ENCODE results near the gene ZGPAT.
"Not testable (repeated sequence)": the region's sequence is repeated elsewhere in the genome, so short reads cannot be mapped to it uniquely, and the experiment has no call there.

Gene ZGPAT

DNA sequence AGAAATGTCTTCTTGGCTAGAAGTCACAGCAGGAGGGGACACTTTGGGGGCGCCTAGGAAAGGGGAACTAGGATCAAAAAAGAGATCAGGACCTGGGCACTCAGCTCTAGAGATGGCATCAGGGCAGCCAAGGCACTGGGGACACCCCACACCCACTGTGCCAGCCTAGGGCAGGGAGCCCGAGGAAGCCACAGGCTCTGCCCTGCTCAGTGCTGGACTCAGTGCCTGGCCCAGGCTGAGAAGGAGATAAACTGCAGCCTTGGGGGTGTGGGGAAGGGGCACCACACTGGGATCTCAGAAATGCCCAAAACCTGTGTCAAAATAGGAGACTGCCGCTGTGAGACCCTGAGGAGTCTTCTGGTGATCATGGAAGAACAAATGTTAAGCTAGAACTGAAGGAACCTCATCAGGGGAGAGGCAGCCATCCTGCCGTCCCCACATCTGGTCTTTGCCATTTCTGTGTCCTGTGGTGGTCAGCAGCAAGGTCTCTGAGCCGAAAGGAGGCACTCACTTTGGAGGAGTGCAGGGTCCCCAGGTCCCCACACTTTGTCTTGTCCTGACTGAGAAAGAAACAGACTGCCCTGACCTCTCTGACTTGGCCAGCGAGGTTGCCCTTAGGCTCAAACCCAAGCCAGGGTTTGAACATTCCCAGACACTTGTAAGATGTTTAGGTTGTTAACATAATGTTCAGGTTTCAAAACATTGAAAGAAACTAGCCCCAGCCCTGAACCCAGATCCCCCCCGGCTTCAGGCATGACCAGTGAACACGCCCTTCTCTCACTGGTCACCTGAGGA, 2.4 kb upstream of the ZGPAT start:
- DNase-seq, result no peak

DNA sequence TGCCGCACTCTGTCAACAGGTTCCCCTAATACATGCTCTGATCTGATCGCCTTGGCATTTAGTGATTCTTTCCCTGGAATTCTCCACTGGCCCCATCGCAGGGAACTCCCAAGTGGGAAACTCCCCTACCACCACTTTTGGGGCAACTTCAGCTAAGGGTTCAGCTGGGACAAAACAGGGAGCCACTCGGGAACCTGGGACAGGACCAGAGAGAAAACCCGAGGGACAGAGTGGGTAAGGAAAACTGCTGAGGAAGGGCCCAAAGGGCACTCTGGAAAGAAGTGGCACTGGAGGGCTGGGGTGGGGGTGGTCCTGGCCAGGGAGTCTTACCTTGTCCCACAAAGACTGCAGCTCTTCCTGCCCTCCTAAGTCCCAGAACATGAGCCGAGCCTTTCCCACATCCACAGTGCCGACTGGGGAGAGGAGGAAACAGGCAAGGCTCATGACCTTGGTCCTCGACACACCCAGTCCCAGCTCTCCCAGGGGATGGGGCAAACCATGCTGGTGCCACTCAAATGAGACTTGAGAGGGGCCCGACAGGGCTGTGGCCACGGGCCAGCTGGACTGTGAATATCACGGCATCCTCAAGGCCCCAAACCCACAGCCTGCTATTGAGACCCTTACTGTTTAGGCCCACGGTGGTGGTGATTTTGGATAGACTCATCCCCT, 1.7 kb upstream of the ZGPAT start:
- no peak for DNase-seq

DNA sequence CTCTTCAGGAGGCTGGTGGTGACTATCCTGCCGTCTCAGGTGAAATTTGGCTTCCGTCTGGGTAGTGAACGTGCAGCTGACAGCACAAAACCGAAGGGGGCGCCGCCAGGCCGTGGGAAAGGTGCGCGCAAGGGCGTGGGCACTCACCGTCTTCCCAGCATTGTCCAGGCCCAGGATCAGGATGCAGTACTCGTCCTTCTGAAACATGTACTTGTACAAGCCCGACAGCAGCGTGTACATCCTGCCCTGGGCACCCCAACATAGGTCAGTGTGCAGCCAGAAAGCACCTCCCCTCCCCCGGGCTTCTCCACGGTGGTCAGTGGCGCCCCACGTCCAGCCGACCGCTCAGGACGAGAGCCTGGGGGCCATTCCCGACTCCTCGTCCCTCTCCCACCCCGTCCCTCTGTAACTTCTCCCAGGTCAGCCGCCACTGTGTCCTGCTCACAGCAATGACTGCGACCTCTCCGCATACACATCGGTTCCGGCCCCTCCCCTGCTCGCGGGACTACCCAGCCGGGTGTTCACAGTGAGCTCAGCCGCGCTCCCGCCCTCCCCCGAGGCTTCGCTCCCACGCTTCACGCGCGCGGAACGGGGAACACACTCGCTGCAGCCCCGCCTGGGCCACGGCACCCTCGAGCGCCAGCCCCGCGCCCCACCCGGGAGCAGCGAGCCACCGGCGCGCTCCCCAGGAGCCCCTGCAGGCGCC, 834 bp upstream of the ZGPAT start:
- peak; percentile 43 to 68 for DNase-seq

DNA sequence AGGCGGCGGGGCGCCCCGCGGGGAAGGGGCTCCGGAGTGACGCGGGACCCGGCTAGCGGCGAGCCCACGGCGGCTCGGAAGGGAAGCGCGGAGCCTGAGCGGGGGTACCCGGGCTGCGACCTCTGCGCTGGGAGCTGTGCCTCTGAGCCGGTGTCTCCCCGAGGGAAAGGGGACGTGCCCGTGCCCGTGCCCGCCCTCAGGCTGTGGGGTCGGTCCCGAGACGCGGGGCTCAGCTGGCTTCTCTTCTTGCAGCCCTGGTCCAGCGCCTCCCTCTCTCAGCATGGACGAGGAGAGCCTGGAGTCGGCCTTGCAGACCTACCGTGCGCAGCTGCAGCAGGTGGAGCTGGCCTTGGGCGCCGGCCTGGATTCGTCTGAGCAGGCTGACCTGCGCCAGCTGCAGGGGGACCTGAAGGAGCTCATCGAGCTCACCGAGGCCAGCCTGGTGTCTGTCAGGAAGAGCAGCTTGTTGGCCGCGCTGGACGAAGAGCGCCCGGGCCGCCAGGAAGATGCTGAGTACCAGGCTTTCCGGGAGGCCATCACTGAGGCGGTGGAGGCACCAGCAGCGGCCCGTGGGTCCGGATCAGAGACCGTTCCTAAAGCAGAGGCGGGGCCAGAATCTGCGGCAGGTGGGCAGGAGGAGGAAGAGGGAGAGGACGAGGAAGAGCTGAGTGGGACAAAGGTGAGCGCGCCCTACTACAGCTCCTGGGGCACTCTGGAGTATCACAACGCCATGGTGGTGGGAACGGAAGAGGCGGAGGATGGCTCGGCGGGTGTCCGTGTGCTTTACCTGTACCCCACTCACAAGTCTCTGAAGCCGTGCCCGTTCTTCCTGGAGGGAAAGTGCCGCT, 686 bp downstream of the ZGPAT start:
- no peak for DNase-seq

DNA sequence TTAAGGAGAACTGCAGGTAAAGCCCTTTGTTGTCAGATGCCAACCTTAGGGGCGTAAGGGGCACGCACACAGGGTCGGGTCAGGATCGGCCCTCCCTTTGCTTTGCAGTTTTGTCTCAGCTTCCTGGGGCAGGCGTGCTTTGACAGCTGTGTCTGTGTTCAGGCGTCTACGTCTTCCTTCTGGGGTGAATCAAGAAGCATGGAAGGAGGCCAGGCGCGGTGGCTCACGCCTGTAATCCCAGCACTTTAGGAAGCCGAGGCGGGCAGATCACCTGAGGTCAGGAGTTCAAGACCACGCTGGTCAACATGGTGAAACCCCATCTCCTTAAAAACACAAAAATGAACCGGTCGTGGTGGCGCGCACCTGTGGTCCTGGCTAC, 1.3 kb downstream of the ZGPAT start:
- no peak for DNase-seq

DNA sequence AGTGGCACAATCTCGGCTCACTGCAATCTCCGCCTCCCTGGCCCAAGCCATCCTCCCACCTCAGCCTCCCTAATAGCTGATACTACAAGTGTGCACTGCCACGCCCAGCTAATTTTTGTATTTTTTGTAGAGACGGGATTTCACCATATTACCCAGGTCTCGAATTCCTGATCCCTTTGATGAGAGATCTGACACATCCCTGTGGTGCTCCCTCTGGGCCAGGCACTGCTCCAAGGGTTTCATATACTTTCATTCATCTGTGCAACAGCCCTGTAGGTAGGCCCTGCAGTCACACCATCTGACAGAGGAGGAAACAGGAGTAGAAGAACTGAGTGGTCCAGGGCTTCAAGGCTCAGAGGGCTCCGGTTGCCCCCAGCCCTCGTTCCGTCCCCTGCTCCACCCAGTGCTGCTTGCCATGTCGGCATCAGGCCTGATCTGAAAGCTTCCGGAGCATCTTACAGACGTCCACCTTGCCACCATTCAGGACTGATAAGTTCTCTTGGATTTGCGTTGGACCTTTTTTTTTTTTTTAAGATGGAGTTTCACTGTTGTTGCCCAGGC, 3.3 kb downstream of the ZGPAT start:
- DNase-seq, result no peak

DNA sequence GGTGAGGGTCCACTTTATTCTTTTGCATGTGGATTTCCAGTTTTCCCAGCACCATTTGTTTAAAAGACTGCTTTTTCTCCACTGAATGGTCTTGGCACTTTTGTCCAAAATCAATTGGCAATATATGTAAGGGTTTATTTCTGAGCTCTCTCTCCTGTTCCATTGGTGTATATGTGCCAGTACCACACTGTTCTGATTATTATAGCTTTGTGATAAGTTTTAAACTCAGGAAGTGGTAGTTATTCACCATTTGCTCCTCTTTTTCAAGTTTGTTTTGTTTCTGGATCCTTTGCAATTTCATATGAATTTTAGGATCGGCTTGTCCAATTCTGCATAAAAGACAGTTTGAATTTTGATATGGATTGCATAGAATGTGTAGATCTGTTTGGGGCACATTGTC, 4.4 kb downstream of the ZGPAT start:
- no peak for DNase-seq

DNA sequence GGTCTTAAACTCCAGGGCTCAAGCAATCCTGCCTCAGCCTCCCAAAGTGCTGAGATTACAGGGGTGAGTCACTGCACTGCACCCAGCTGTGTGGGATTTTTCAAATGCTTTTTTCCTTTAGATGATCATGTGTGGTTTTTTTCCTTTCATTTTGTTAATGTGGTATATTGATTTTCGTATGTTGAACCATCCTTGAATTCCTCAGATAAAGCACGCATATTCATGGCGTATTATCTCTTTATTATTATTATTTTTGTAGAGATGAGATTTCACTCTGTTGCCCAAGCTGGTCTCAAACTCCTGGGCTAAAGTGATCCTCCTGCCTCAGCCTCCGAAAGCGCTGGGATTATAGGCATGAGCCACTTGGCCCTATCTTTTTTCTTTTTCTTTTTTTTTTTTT, 7.0 kb downstream of the ZGPAT start:
- no peak for DNase-seq

DNA sequence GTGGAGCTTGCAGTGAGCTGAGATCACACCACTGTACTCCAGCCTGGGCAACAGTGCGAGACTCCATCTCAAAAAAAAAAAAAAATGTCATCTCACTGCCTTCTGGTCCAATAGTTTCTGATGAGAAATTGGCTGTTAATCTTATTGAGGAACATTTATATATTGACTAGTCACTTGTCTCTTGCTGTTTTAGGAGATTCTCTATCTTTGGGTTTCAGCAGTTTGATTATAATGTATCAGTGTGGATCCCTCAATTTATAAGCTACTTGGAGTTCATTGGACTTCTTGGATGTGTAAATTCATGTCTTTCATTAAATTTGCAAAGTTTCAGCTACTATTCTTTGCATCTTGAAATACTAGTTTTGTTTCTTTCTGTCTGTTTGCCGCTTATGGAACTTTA, 11.2 kb downstream of the ZGPAT start:
- DNase-seq, result no peak

DNA sequence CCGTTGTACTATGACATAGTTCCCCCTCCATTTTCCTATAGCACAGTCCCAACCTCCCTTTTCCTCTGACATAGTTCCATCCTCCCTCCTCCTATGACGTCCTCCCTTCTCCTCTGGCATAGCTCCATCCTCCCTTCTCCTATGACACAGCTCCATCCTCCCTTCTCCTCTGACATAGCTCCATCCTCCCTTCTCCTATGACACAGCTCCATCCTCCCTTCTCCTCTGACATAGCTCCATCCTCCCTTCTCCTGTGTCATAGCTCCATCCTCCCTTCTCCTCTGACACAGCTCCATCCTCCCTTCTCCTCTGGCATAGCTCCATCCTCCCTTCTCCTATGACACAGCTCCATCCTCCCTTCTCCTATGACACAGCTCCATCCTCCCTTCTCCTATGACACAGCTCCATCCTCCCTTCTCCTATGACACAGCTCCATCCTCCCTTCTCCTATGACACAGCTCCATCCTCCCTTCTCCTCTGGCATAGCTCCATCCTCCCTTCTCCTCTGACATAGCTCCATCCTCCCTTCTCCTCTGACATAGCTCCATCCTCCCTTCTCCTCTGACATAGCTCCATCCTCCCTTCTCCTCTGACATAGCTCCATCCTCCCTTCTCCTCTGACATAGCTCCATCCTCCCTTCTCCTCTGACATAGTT, 15.3 kb downstream of the ZGPAT start:
- not testable (repeated sequence) for DNase-seq

DNA sequence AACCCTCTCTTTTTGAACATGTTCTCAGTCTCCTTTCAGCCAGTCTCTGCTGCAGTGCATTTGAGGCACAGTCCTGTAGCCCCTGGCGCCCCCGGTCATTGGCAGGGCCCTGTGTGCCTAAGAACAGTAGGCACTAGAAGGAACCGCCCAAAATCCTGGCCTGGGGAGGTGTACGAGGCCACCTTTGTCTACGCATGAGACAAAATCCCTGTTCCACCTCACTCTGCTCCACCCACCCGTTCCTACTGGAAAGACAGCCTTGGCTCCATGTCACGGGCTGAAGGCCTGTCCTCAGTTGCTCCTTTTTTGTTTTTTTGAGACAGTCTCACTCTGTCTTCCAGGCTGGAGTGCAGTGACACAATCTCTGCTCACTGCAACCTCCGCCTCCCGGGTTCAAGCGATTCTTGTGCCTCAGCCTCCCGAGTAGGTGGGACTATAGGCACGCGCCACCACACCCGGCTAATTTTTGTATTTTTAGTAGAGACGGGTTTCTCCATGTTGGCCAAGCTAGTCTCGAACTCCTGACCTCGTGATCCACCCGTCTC, 22.4 kb downstream of the ZGPAT start:
- DNase-seq, result not testable (repeated sequence)

DNA sequence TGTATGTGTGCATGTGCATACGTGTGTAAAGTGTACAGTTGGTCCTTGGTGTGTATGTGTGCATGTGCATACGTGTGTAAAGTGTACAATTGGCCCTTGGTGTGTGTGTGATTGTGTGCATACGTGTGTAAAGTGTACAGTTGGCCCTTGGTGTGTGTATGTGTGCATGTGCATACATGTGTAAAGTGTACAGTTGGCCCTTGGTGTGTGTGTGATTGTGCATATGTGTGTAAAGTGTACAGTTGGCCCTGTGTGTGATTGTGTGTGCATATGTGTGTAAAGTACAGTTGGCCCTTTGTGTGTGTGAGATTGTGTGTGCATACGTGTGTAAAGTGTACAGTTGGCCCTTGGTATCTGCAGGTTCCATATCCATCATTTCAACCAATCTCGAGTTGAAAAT, 23.6 kb downstream of the ZGPAT start:
- DNase-seq, result no peak

DNA sequence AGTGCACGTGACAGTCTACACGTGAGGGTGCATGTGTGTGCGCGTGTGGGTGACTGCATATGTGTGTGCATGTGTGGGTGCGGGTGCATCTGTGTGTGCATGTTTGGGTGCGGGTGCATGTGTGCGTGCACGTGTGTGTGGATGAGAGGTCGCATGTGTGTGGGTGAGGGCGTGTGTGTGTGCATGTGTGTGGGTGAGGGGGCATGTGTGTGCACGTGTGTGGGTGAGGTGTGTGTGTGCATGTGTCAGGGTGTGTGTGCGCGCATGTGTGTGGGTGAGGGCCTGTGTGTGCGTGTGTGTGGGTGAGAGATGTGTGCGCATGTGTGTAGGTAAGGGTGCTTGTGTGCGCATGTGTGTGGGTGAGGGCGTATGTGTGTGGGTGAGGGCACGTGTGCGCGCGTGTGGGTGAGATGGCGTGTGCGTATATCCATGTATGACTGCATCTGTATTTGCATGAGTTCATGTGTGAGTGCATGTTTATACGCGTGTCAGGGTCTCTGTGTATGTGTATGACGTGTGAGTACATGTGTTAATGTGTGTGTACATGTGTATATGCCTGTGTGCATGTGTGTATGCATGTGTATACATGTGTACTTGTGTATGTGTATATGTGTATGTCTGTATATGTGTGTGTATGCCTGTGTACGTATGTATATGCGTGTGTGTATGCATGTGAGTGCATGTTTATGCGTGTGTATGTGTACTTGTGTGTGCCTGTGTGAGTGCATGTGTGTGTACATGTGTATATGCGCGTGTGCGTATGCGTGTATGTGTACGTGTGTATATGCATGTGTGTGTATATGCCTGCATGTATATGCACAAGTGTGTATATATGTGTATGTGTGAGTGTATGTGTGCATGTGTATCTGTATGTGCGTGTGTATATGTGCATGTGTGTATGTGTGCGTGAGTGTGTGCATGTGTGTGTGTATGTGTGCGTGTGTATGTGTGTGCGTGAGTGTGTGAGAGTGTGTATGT, 24.6 kb downstream of the ZGPAT start:
- DNase-seq, result no peak

DNA sequence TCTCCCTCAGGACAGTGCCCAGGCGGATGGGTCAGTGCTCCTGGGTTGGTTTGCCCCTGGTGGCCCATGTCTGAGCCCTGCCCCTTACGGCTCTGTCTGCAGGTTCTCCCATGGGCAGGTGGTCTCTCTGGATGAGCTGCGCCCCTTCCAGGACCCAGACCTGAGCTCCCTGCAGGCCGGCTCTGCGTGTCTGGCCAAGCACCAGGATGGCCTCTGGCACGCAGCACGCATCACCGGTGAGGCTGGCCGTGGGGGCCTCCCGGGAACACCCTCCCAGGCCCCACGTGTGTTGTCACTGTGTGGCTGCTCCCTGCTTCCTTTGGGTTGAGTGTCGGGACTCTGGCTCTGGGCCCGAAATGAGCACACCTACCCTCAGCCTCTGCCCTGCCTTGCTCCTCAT, 25.3 kb downstream of the ZGPAT start:
- DNase-seq, result no peak

DNA sequence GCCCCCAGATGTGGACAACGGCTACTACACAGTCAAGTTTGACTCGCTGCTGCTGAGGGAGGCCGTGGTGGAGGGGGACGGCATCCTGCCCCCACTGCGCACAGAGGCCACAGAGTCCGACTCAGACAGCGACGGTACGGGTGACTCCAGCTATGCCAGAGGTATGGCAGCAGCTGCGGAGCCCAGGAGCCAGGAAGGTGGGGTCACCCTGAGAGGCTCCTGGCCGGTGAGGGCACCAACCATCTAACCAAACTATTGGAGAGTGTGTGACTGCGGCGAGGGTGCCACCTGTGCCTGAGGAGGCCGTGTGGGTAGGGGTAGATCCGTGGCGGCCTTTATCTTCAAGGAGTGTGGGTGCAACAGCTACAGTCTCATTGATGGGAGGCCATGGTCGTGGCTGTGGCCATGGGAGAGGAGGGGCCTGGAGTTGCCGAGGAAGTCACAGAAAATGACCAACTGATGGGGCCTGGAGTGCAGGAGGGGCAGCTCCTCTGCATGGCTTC, 25.8 kb downstream of the ZGPAT start:
- no peak for DNase-seq

DNA sequence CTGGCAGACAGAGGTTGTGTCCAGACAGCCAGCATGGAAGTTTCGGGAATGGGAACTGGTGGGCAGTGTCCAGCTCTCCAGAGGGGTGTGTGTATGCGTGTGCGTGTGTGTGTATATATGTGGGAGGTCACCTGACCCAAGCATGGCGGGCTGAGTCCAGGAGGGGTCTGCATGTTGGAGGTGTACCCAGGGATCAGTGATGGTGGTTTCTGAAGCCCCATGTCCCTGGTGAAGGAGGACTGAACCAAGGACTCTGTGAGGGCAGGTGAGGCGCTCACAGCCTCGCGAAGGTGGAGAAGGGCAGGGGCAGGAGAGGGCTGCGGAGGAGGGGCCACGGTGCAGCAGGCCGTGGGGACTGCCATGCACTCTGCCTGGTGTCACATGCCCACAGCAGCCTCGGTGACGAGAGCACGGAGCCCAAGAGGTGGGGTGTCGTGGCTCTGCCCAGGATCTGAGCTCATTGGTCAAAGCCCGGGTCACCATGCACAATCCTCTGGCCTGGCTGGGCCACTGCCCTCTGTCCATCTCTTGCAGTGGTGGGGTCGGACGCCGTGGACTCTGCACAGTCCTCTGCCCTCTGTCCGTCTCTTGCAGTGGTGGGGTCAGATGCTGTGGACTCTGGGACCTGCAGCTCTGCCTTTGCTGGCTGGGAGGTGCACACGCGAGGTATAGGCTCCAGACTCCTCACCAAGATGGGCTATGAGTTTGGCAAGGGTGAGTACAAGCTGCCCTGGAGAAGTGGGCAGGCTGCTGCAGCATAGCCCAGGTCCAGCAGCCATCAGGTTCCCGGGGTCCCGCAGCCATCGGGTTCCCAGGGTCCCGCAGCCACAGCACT, 26.5 kb downstream of the ZGPAT start:
- no peak for DNase-seq

DNA sequence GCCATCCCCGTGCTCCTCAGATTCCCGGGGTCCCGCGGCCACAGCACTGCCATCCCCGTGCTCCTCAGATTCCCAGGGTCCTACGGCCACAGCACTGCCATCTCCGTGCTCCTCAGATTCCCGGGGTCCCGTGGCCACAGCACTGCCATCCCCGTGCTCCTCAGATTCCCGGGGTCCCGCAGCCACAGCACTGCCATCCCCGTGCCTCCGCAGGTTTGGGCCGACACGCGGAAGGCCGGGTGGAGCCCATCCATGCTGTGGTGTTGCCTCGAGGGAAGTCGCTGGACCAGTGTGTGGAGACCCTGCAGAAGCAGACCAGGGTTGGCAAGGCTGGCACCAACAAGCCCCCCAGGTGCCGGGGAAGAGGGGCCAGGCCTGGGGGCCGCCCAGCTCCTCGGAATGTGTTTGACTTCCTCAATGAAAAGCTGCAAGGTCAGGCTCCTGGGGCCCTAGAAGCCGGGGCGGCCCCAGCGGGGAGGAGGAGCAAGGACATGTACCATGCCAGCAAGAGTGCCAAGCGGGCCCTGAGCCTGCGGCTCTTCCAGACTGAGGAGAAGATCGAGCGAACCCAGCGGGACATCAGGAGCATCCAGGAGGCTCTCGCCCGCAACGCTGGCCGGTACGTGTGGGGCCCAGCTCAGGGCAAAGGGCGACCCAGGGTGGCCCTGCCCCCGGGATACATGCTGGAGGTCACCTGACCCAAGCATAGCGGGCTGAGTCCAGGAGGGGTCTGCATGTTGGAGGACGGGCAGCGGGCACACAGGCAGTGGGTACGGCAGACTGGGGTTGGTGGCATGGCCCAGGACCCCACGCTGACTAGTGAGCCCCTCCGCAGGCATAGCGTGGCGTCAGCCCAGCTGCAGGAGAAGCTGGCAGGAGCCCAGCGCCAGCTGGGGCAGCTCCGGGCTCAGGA, 27.4 kb downstream of the ZGPAT start:
- DNase-seq, result no peak

Measured in CD4-positive, alpha-beta T cell treated with Interferon alpha-2 for 1 hour (primary cell).